Right lobe of liver (tissue), 4 donors: Measurements from ENCODE around the gene SLC2A14.

Experiments used
- CTCF ChIP-seq, 4 donors: fragments of 200-600 bp in 3 of 4; fragments of 450-650 bp in 1 of 4; IDR thresholded peaks; one replicate each; pipeline versions ENCODE4 v1.5.1 to v1.8.0; 2016 to 2022; ENCODE audit warnings: antibody characterized with exemption in 4 of 4, mild to moderate bottlenecking in 2 of 4
- POLR2A ChIP-seq: fragments of 450-650 bp; IDR thresholded peaks from one replicate; pipeline ENCODE4 v1.6.1; 2017; ENCODE audit warnings: antibody characterized with exemption, mild to moderate bottlenecking
- donor health status: DM: no; HTN: no; CAD: no.
- donor health status: DM: no; HTN: no; CAD: no.
- donor health status: DM: no; HTN: yes; CAD: no.

GRCh38 chr12:7834701-7835100 lies 38.0 kb downstream of the SLC2A14 start:
- TF ChIP-seq CTCF (IDR thresholded peaks at IDR 0.05) (no peak), POLR2A (no peak)
